Measurements from ENCODE around the gene CDH13.

Gene CDH13

DNA sequence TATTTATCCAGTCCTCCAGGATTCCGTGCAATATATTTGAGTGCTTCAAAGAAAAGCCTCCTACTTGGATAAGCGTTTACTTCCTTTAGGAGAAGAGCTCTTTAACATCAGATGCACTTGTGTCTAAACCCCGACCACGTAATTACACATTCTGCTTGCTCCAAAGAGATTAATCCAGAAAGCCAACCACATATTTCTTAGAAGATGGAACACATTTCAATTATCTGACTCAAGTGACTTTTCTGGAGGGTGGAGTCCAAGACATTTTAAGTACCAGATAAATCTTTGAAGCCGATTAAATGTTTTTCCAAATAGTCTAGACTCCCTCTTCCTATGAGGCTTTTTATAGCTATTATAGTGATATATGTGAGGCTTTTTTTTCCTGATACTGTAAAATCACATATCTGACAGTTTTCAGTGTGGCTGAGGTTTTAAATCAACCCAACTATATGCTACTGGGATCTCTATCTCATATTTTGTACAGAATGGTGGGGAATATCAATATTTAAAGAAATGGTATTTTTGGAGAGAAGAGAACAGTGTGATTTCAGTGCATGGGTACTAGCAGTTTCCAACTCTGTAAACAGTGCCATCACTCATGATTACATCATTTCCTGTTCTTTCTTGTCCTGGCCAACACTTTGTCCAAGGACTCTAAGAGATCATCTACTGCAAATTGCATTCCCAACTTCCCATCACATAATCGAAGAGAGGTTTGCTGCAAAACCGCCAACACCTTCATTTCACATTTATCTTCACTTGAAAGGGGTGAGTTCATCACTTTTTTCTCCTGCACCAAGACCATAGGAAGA lies 988.6 kb downstream of the CDH13 start:
- Histone ChIP-seq H3K36me3 (no peaks in the 10 kb centered on the region), H3K27ac (no peak overlapping the region), H3K4me2 (no peak overlapping the region), H3K9ac (no peak overlapping the region), H3K27me3 (no peaks in the 10 kb centered on the region), H4K20me1 (no peaks in the 10 kb centered on the region), H3K4me1 (no peaks in the 10 kb centered on the region; a peak in 1 of 20 replicates), H3K9me3 (replicated peaks in 1 of 11) (peaks cover 0 to 12% (median 0%) of the 10 kb centered on the region in 11 experiments; a peak in 4 of 22 replicates), H3K4me3 (no peak overlapping the region)
- no peak for TF ChIP-seq Cebpa-rat (IDR thresholded peaks at IDR 0.05)

DNA sequence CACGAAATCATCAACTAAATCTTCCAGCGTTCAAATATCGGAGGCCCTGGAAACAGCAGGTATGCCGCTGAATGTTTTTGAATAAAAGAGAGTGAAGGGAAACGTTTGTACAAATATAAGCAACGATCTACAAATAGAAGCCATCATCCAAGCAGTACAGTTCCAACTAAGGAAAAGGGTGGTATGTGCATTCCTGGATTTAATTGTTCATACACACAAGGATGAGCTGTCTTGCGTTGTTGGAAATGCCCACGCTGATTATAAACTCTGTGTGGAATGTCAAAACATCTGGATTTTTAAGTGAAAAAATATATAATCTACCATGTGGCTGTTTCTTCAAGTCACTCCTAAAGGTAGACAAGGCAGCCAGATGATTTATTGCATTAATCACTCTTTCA lies 989.2 kb downstream of the CDH13 start:
- no peak overlapping the region for H3K4me3 ChIP-seq
- H3K27me3 ChIP-seq = no peaks in the 10 kb centered on the region
- H3K4me2 ChIP-seq = no peak overlapping the region
- H4K20me1 ChIP-seq = no peaks in the 10 kb centered on the region
- no peaks in the 10 kb centered on the region; a peak in 1 of 20 replicates for H3K4me1 ChIP-seq
- H3K9me3 ChIP-seq (replicated peaks in 1 of 11) = peaks cover 0 to 12% (median 0%) of the 10 kb centered on the region in 11 experiments; a peak in 4 of 22 replicates
- H3K36me3 ChIP-seq = no peaks in the 10 kb centered on the region
- H3K27ac ChIP-seq = no peak overlapping the region
- no peak for TF ChIP-seq Cebpa-rat (IDR thresholded peaks at IDR 0.05)
- no peak overlapping the region for H3K9ac ChIP-seq

DNA sequence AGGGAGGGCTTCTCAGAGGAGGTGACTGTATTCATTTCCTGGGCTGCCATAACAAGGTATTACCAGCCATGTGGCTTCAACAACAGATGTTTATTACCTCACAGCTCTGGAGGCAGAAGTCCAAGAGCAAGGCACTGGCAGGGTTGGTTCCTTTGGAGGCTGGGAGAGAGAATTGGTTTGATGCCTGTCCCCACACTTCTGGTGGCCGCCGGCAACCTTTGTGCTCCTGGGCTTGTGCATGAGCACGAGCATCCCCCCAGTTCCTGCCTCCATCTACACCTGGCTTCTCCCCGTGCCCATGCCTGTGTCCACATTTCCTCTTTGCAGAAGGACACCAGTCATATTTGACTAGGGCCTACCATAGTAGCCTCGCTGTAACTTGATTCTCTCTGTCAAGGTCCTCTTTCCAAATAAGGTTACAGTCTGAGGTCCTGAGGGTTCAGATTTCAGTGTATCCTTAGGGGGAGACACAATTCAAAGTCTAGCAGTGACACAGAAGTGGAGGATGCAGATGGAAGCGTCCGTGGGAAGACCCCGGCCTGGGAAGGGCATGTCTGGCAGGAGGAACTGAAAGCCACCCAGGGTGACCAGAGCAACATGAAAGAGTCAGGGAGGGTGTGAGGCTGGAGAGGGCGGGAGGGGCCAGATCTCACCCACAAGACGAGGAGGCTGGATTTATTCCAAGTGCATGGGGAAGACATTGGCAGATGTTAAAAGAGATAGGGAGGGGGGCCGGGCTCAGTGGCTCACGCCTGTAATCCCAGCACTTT lies 992.8 kb downstream of the CDH13 start:
- Histone ChIP-seq H3K36me3 (no peaks in the 10 kb centered on the region), H3K9me3 (replicated peaks in 1 of 11) (no peaks in the 10 kb centered on the region), H3K4me2 (no peak overlapping the region), H4K20me1 (no peaks in the 10 kb centered on the region), H3K27ac (no peak overlapping the region), H3K4me3 (no peak overlapping the region), H3K4me1 (no peaks in the 10 kb centered on the region; a peak in 1 of 20 replicates), H3K9ac (no peak overlapping the region), H3K27me3 (no peaks in the 10 kb centered on the region)
- no peak for TF ChIP-seq Cebpa-rat (IDR thresholded peaks at IDR 0.05)

DNA sequence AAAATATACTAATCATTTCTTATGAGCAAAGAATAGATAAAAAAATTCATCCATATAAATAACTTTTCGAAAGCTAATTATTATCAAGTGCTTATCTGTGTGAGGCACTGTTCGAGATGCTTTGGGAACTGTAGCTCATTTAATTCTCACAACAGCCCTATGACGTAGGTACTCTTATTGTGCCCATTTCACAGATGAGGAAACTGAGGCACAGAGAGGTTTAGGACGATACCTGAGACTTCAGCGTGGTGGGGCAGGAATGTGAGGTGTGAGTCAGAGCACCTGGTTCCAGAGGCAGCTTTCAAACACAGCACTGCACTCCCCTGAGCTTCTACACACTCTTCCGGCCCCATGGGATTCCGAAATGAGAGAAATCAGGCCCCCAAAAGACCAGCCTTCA lies 995.2 kb downstream of the CDH13 start:
- Histone ChIP-seq H3K9ac (no peak overlapping the region), H4K20me1 (no peaks in the 10 kb centered on the region), H3K4me2 (no peak overlapping the region), H3K4me3 (no peak overlapping the region), H3K4me1 (no peaks in the 10 kb centered on the region), H3K36me3 (no peaks in the 10 kb centered on the region), H3K27ac (no peak overlapping the region), H3K9me3 (replicated peaks in 1 of 11) (no peaks in the 10 kb centered on the region), H3K27me3 (no peaks in the 10 kb centered on the region)
- no peak for TF ChIP-seq Cebpa-rat (IDR thresholded peaks at IDR 0.05)

DNA sequence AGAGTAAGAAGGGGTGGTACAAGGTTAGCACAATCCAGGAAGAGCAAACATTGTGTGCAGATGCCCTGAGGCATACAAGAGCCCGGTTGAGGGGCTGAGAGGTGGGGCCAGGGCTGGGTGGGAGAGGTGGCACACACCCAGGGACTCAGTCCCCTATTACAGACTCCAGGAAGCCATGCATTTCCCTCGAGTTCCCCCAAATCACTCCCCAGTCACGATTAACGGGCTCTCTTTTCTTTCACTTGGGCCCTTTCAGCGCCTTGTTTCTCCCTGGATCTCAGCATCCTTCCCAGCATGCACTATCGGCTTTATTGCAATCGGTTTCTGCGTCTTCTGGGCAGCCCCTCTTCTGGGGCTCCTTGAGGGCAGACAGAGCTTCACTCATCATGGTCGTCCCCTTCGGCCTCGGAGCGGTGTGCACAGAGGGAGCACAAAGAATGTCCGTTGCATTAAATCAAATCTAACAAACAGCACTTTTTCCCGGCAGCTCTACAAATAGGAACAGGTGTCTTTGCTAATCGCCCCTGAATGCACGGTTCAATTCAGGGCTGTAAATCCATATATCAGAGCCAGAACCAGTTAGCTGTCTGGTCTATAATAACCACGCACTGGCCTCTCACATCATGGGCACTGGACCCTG lies 996.4 kb downstream of the CDH13 start:
- Histone ChIP-seq H3K4me3 (no peak overlapping the region), H3K4me2 (no peak overlapping the region), H3K36me3 (no peaks in the 10 kb centered on the region), H3K9me3 (replicated peaks in 1 of 11) (no peaks in the 10 kb centered on the region), H4K20me1 (no peaks in the 10 kb centered on the region), H3K9ac (no peak overlapping the region), H3K27me3 (no peaks in the 10 kb centered on the region), H3K27ac (no peak overlapping the region), H3K4me1 (no peaks in the 10 kb centered on the region)
- TF ChIP-seq Cebpa-rat (IDR thresholded peaks at IDR 0.05) = no peak

DNA sequence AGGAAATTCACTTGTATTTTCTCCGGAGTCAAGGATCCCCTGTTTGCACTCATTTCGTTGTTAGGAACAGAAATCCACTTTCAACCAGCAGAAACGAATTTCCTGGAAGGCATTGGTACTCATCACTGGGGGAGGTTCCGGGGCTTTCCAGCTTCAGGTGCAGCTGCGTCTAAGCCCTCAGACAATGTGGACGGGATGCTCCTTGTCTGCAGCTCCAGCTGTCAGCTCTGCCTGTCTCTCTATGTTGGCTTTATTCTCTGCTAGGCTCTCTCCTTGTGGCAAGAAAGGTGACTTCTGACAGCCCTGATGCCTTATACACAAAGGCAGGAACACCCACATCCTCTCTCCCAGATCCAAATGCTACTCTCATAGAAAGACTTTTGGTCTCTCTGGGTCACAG lies 997.1 kb downstream of the CDH13 start:
- Histone ChIP-seq H3K27ac (no peak overlapping the region), H3K4me3 (no peak overlapping the region), H3K9ac (no peak overlapping the region), H3K9me3 (replicated peaks in 1 of 11) (no peaks in the 10 kb centered on the region), H3K27me3 (no peaks in the 10 kb centered on the region), H3K4me2 (no peak overlapping the region), H3K4me1 (no peaks in the 10 kb centered on the region), H4K20me1 (no peaks in the 10 kb centered on the region), H3K36me3 (no peaks in the 10 kb centered on the region)
- TF ChIP-seq Cebpa-rat (IDR thresholded peaks at IDR 0.05) = no peak

DNA sequence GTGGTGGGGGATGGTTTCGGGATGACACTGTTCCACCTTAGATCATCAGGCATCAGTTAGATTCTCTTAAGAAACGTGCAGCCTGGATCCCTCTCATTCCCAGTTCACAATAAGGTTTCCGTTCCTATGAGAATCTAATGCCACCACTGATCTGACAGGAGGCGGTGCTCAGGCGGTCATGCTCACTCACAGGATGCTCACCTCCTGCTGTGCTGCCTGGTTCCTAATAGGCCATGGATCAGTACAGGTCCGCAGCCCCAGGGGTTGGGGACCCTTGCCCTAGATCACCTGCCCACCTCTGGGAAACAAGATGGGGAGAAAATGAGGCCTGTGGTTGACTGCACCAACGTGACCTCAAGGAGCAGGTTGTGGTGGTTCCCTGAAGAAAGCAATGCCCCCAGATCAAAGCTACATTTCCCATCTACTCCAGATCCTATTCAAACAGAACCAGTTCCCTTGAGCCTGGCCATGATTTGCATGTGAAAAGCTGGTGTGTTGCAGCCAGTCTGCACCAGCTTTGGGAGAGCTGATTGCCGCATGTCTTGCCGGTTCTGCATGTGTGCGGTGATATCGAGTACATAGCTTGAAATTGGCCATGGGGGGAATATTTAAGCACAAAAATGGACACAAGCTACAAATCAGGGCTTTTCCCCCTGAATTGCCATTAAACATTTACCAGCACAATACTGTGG lies 997.8 kb downstream of the CDH13 start:
- H3K9ac ChIP-seq = no peak overlapping the region
- no peak overlapping the region for H3K4me2 ChIP-seq
- no peak for TF ChIP-seq Cebpa-rat (IDR thresholded peaks at IDR 0.05)
- H4K20me1 ChIP-seq = no peaks in the 10 kb centered on the region
- no peaks in the 10 kb centered on the region for H3K36me3 ChIP-seq
- H3K27ac ChIP-seq = no peak overlapping the region
- no peaks in the 10 kb centered on the region for H3K4me1 ChIP-seq
- H3K27me3 ChIP-seq = no peaks in the 10 kb centered on the region
- no peaks in the 10 kb centered on the region for H3K9me3 ChIP-seq (replicated peaks in 1 of 11)
- no peak overlapping the region for H3K4me3 ChIP-seq

DNA sequence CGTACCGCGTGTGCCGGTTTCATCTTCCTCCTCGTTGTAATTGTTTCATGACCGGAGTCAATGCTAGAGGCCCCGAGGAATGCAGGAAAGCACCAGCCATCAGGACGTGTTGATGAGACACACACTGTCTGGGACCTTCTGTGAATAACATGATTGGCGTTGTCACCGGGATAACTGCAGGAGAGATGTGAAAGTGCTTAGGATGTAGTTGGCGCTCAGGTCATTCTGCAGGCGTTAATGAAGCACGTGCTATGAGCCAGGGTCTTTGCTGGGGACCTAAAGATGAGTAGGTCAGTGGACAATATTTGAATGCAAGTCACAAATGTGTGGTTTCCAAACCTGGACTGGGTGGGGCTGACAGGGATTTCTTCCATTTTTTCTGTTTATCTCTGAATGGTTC lies 999.4 kb downstream of the CDH13 start:
- Histone ChIP-seq H3K4me1 (no peaks in the 10 kb centered on the region), H3K27me3 (no peaks in the 10 kb centered on the region), H4K20me1 (no peaks in the 10 kb centered on the region), H3K27ac (no peak overlapping the region), H3K4me2 (no peak overlapping the region), H3K36me3 (no peaks in the 10 kb centered on the region), H3K9ac (no peak overlapping the region), H3K4me3 (no peak overlapping the region), H3K9me3 (replicated peaks in 1 of 11) (no peaks in the 10 kb centered on the region)
- TF ChIP-seq Cebpa-rat (IDR thresholded peaks at IDR 0.05) = no peak

DNA sequence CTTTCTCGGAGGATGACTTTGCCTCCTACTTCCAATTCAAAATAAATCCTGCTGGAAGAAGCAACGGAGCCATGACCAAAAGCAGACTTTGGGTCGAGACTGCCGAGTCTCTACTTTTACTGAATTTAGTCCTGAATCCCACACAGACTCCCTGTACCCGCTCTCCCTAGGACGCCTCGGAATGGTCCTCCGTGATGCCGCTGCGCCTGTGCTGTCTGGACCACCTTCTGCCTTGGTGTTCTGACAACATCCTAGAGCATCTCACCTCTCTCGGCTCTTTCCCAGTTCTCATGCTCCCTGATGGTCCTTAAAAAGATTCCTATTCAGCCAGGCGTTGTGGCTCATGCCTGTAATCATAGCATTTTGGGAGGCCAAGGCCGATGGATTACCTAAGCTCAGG lies 999.9 kb downstream of the CDH13 start:
- H3K9me3 ChIP-seq (replicated peaks in 1 of 11) = no peaks in the 10 kb centered on the region
- H3K9ac ChIP-seq = no peak overlapping the region
- H3K36me3 ChIP-seq = no peaks in the 10 kb centered on the region
- no peaks in the 10 kb centered on the region for H3K4me1 ChIP-seq
- no peaks in the 10 kb centered on the region for H3K27me3 ChIP-seq
- no peak overlapping the region for H3K4me2 ChIP-seq
- H3K4me3 ChIP-seq = no peak overlapping the region
- no peak overlapping the region for H3K27ac ChIP-seq
- no peak for TF ChIP-seq Cebpa-rat (IDR thresholded peaks at IDR 0.05)
- no peaks in the 10 kb centered on the region for H4K20me1 ChIP-seq

All from BLaER1 treated with 17β-estradiol and CSF1 and Interleukin-3, amounts not matched to agents 10 nM and 100 nM (cell line).